ENCODE measurements around the gene SPTBN1. TPM values are rescaled to one million over a fixed set of nuclear protein-coding genes. Genes with fewer than 3 reads are reported as not detected.
A peak's percentile ranks its signal among the peaks of the same experiment; 100 is the strongest.

The SPTBN1 gene
- total and polyA plus RNA-seq, 2 of the 13 experiments (the other 11 are each of a cell fraction or from before 2014, with no cell fraction given) = 123 to 299 TPM

DNA sequence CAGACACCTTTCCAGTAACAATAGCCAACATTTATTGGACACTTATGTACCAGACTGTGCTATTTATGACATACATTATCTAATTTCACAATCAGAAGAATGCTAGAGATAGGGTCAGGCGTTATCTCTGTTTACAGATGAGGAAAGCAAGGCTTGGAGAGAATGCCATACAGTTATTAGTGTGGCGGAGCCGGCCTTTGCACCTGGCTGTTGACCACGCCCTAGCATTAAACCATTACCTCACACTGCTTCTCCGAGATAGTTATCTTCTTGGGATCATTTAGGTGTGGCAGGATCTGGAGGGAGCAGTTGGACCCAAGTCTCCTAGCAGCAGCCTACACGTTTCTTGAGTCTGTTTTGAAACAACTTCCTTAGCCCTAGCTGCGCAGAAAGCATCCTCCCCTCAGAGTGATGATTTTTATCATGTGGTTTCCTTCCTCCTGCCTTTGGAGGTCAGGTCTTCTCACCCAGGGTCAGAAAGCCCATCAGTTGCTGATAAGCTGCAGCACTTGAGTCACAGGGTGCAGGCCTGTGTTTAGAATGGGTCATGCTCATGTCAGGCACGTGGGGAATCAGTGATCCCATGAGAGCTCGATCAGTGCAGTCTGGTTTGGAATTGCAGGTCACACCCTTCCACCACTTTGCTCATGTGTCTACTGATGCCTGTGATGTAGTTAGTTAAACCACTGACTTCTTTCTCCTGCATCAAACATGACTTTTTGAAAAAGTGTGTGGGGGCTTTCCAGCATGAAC, 118.2 kb downstream of the SPTBN1 start (continued):
- TF ChIP-seq ZNF432 (CRISPR knock-in tag; IDR thresholded peaks at IDR 0.05; ENCODE audit: borderline replicate concordance) (no peak), MIXL1 (CRISPR knock-in tag; IDR thresholded peaks at IDR 0.05) (0 out of 2 replicates have a peak, but pooled peaks have one; percentile 57), RFXAP (CRISPR knock-in tag; IDR thresholded peaks at IDR 0.05; ENCODE audit: borderline replicate concordance) (no peak), EEA1 (CRISPR knock-in tag; IDR thresholded peaks at IDR 0.05; ENCODE audit: borderline replicate concordance) (no peak), MTA1 (CRISPR knock-in tag; IDR thresholded peaks at IDR 0.05; ENCODE audit: borderline replicate concordance) (peak; percentile 70; the same call in 1 of the 2 replicates), BORCS8-MEF2B (CRISPR knock-in tag; IDR thresholded peaks at IDR 0.05) (no peak), ZNF3 (CRISPR knock-in tag; IDR thresholded peaks at IDR 0.05) (no peak), POLR2AphosphoS5 (IDR thresholded peaks at IDR 0.05; ENCODE audit: low read depth, low read length) (no peak), NCOA1 (CRISPR knock-in tag; IDR thresholded peaks at IDR 0.05) (no peak), NFYB (CRISPR knock-in tag; IDR thresholded peaks at IDR 0.05) (no peak), NAIF1 (CRISPR knock-in tag; IDR thresholded peaks at IDR 0.05; ENCODE audit: borderline replicate concordance) (no peak), POLR2AphosphoS2 (IDR thresholded peaks at IDR 0.05; ENCODE audit: low read depth, low read length) (no peak), ZNF235 (CRISPR knock-in tag; IDR thresholded peaks at IDR 0.05; ENCODE audit: borderline replicate concordance) (no peak), SYNCRIP (IDR thresholded peaks at IDR 0.05; ENCODE audit: insufficient read depth, low read depth, low read length) (no peak), BRCA1 (CRISPR knock-in tag; IDR thresholded peaks at IDR 0.05) (no peak), SCMH1 (CRISPR knock-in tag; IDR thresholded peaks at IDR 0.05; ENCODE audit: borderline replicate concordance) (no peak), MIER3 (CRISPR knock-in tag; IDR thresholded peaks at IDR 0.05; ENCODE audit: borderline replicate concordance) (peak; percentile 76), ZNF205 (CRISPR knock-in tag; IDR thresholded peaks at IDR 0.05) (no peak), ZNF230 (CRISPR knock-in tag; IDR thresholded peaks at IDR 0.05) (no peak)
- TF ChIP-seq, protein P1, sequence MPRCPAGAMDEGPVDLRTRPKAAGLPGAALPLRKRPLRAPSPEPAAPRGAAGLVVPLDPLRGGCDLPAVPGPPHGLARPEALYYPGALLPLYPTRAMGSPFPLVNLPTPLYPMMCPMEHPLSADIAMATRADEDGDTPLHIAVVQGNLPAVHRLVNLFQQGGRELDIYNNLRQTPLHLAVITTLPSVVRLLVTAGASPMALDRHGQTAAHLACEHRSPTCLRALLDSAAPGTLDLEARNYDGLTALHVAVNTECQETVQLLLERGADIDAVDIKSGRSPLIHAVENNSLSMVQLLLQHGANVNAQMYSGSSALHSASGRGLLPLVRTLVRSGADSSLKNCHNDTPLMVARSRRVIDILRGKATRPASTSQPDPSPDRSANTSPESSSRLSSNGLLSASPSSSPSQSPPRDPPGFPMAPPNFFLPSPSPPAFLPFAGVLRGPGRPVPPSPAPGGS (CRISPR knock-in tag; IDR thresholded peaks at IDR 0.05) = no peak
- TF ChIP-seq, protein P2, sequence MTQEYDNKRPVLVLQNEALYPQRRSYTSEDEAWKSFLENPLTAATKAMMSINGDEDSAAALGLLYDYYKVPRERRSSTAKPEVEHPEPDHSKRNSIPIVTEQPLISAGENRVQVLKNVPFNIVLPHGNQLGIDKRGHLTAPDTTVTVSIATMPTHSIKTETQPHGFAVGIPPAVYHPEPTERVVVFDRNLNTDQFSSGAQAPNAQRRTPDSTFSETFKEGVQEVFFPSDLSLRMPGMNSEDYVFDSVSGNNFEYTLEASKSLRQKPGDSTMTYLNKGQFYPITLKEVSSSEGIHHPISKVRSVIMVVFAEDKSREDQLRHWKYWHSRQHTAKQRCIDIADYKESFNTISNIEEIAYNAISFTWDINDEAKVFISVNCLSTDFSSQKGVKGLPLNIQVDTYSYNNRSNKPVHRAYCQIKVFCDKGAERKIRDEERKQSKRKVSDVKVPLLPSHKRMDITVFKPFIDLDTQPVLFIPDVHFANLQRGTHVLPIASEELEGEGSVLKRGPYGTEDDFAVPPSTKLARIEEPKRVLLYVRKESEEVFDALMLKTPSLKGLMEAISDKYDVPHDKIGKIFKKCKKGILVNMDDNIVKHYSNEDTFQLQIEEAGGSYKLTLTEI (CRISPR knock-in tag; conservative IDR thresholded peaks at IDR 0.05) = no peak
- TF ChIP-seq, protein P3, sequence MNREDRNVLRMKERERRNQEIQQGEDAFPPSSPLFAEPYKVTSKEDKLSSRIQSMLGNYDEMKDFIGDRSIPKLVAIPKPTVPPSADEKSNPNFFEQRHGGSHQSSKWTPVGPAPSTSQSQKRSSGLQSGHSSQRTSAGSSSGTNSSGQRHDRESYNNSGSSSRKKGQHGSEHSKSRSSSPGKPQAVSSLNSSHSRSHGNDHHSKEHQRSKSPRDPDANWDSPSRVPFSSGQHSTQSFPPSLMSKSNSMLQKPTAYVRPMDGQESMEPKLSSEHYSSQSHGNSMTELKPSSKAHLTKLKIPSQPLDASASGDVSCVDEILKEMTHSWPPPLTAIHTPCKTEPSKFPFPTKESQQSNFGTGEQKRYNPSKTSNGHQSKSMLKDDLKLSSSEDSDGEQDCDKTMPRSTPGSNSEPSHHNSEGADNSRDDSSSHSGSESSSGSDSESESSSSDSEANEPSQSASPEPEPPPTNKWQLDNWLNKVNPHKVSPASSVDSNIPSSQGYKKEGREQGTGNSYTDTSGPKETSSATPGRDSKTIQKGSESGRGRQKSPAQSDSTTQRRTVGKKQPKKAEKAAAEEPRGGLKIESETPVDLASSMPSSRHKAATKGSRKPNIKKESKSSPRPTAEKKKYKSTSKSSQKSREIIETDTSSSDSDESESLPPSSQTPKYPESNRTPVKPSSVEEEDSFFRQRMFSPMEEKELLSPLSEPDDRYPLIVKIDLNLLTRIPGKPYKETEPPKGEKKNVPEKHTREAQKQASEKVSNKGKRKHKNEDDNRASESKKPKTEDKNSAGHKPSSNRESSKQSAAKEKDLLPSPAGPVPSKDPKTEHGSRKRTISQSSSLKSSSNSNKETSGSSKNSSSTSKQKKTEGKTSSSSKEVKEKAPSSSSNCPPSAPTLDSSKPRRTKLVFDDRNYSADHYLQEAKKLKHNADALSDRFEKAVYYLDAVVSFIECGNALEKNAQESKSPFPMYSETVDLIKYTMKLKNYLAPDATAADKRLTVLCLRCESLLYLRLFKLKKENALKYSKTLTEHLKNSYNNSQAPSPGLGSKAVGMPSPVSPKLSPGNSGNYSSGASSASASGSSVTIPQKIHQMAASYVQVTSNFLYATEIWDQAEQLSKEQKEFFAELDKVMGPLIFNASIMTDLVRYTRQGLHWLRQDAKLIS (CRISPR knock-in tag; IDR thresholded peaks at IDR 0.05) = no peak
- TF ChIP-seq, protein P4, sequence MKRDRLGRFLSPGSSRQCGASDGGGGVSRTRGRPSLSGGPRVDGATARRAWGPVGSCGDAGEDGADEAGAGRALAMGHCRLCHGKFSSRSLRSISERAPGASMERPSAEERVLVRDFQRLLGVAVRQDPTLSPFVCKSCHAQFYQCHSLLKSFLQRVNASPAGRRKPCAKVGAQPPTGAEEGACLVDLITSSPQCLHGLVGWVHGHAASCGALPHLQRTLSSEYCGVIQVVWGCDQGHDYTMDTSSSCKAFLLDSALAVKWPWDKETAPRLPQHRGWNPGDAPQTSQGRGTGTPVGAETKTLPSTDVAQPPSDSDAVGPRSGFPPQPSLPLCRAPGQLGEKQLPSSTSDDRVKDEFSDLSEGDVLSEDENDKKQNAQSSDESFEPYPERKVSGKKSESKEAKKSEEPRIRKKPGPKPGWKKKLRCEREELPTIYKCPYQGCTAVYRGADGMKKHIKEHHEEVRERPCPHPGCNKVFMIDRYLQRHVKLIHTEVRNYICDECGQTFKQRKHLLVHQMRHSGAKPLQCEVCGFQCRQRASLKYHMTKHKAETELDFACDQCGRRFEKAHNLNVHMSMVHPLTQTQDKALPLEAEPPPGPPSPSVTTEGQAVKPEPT (CRISPR knock-in tag; IDR thresholded peaks at IDR 0.05; ENCODE audit: low read depth) = no peak
